UCSD-AML1 (cell line): ENCODE measurements around the gene S100PBP.

Experiments
- DNase-seq: peaks from one replicate; lab custom pipeline; 2025; ENCODE audit not compliant: unreplicated experiment; lab: John Stamatoyannopoulos, UW

S100PBP gene

GRCh38 chr1:32869923-32870614 lies 52.6 kb downstream of the S100PBP start:
- DNase-seq = no peak

- no peak for DNase-seq
Measured at GRCh38 chr1:32870615-32871363, 53.3 kb downstream of the S100PBP start, which contains the start of gene FNDC5. TSS of gene FNDC5 (minus strand) at chr1:32870912.

GRCh38 chr1:32871364-32872191 lies 54.1 kb downstream of the S100PBP start:
- no peak for DNase-seq

- no peak for DNase-seq
Measured at GRCh38 chr1:32872192-32872460, 54.7 kb downstream of the S100PBP start.

- no peak for DNase-seq
Measured at GRCh38 chr1:32873484-32873883, 56.0 kb downstream of the S100PBP start.

- DNase-seq = no peak
Measured at GRCh38 chr1:32874860-32875752, 57.7 kb downstream of the S100PBP start.

GRCh38 chr1:32876341-32877210 lies 59.1 kb downstream of the S100PBP start:
- peak; percentile 74 for DNase-seq

- DNase-seq = no peak
Measured at GRCh38 chr1:32877211-32878110, 60.0 kb downstream of the S100PBP start.

- no peak for DNase-seq
Measured at GRCh38 chr1:32878183-32878582, 60.7 kb downstream of the S100PBP start.

- no peak for DNase-seq
Measured at GRCh38 chr1:32878637-32879041, 61.2 kb downstream of the S100PBP start.

- no peak for DNase-seq
Measured at GRCh38 chr1:32881291-32881690, 63.8 kb downstream of the S100PBP start.

GRCh38 chr1:32881871-32882850 lies 64.7 kb downstream of the S100PBP start:
- DNase-seq = no peak

- no peak for DNase-seq
Measured at GRCh38 chr1:32883338-32884031, 66.0 kb downstream of the S100PBP start.

GRCh38 chr1:32884032-32884372 lies 66.5 kb downstream of the S100PBP start:
- no peak for DNase-seq

- no peak for DNase-seq
Measured at GRCh38 chr1:32884726-32885125, 67.3 kb downstream of the S100PBP start.

GRCh38 chr1:32885676-32886003 lies 68.2 kb downstream of the S100PBP start:
- DNase-seq = no peak
